Neural cell (in vitro differentiated cells): ENCODE data around the gene MYO18B.
A peak's percentile ranks its signal among the peaks of the same experiment; 100 is the strongest.

Experiments used
- RAD21 ChIP-seq: fragments of 450-650 bp; conservative IDR thresholded peaks from 2 replicates; pipeline ENCODE4 v1.6.1; 2014; ENCODE audit warnings: antibody characterized with exemption, mild to moderate bottlenecking, moderate library complexity
- SMC3 ChIP-seq: fragments of 450-650 bp; conservative IDR thresholded peaks from 2 replicates; pipeline ENCODE4 v1.6.1; 2014; ENCODE audit warnings: antibody characterized with exemption, mild to moderate bottlenecking, moderate library complexity; ENCODE audit not compliant: poor library complexity
- TF ChIP-seq, protein P1 (sequence below): fragments of 450-650 bp; IDR thresholded peaks from 2 replicates; pipeline ENCODE4 v1.5.1; 2014; ENCODE audit warnings: antibody characterized with exemption, mild to moderate bottlenecking, moderate library complexity; ENCODE audit not compliant: poor library complexity, severe bottlenecking

DNA sequence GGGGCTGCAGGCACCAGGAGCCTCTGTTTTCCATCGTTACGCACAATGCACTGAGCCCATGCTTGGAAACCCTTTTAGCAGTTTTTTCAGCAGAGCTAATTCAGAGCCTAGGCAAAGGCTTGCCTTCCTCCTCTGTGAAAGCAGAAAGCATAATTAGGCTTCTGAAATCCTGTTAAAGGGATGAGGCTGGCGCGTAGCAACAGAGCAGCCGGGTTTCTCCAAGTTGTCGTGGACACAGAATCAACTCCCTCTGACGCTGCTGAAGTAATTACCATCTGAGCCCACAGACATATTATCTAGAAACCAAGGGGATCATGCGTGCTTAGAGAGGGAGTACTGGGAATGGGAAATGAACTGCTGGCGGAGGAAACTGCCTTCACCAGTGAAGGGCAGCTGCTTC is 85.4 kb downstream of the MYO18B start:
- TF ChIP-seq SMC3, result peak; percentile 63
- TF ChIP-seq, protein P1, sequence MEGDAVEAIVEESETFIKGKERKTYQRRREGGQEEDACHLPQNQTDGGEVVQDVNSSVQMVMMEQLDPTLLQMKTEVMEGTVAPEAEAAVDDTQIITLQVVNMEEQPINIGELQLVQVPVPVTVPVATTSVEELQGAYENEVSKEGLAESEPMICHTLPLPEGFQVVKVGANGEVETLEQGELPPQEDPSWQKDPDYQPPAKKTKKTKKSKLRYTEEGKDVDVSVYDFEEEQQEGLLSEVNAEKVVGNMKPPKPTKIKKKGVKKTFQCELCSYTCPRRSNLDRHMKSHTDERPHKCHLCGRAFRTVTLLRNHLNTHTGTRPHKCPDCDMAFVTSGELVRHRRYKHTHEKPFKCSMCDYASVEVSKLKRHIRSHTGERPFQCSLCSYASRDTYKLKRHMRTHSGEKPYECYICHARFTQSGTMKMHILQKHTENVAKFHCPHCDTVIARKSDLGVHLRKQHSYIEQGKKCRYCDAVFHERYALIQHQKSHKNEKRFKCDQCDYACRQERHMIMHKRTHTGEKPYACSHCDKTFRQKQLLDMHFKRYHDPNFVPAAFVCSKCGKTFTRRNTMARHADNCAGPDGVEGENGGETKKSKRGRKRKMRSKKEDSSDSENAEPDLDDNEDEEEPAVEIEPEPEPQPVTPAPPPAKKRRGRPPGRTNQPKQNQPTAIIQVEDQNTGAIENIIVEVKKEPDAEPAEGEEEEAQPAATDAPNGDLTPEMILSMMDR, result peak; percentile 13
- TF ChIP-seq RAD21, result peak; percentile 65
